MM.1S (cell line): ENCODE measurements around the gene ABCC1.

ENCODE experiments used
- CTCF ChIP-seq: fragments of 300-600 bp; sonication (generic); IDR thresholded peaks from 2 replicates; pipeline ENCODE4 v1.5.1; 2016; ENCODE audit warnings: antibody characterized with exemption, low read length, mixed read lengths
- EZH2 ChIP-seq: fragments of 300-600 bp; sonication (generic); optimal IDR thresholded peaks from 2 replicates; pipeline ENCODE3; 2017; ENCODE audit warnings: low read depth, mild to moderate bottlenecking, antibody characterized with exemption, low read length, mixed read lengths
- EZH2phosphoT487 ChIP-seq: fragments of 300-600 bp; sonication (generic); IDR thresholded peaks from 2 replicates; pipeline ENCODE4 v1.6.1; 2018; ENCODE audit warnings: antibody characterized with exemption, low read length

- TF ChIP-seq CTCF, result no peak
- no peak for TF ChIP-seq EZH2
- TF ChIP-seq EZH2phosphoT487, result no peak
Measured at GRCh38 chr16:16176328-16176727, 226.9 kb downstream of the ABCC1 start.
